Ovary (tissue), 9 donors: ENCODE measurements around the gene CTBP2. TPM values are rescaled to one million over a fixed set of nuclear protein-coding genes. Genes with fewer than 3 reads are reported as not detected.
A peak's percentile ranks its signal among the peaks of the same experiment; 100 is the strongest.

ENCODE experiments used
- DNase-seq, 5 donors: peaks; one replicate each; pipeline ENCODE4 v3.0.0-alpha.2; 2019 to 2020
- H3K27ac ChIP-seq, 2 donors: fragments of 200-600 bp; one replicate each; pipeline versions ENCODE4 v1.5.1 to v1.8.0; 2019 to 2022
- H3K27me3 ChIP-seq: fragments of 200-600 bp; one replicate; pipeline ENCODE4 v1.8.0; 2022
- H3K36me3 ChIP-seq: fragments of 200-600 bp; sonication (generic); one replicate; pipeline ENCODE4 v1.5.1; 2019
- H3K4me1 ChIP-seq: one replicate; pipeline ENCODE4 v1.8.1; 2013; ENCODE audit warnings: mild to moderate bottlenecking, moderate library complexity; ENCODE audit not compliant: insufficient read depth
- H3K4me3 ChIP-seq: fragments of 200-600 bp; sonication (generic); one replicate; pipeline ENCODE4 v1.5.1; 2017
- H3K9me3 ChIP-seq, 2 donors: fragments of 200-600 bp in 1 of 2; sonication (generic) in 1 of 2; one replicate each; pipeline versions ENCODE4 v1.5.1 to v1.8.1; 2013 to 2019; ENCODE audit warnings: mild to moderate bottlenecking in 1 of 2, moderate library complexity in 1 of 2
- CTCF ChIP-seq, 3 donors: fragments of 450-650 bp in 2 of 3; fragments of 200-600 bp in 1 of 3; IDR thresholded peaks; one replicate each; pipeline versions ENCODE4 v1.5.1 to v1.8.0; 2016 to 2022; ENCODE audit warnings: antibody characterized with exemption in 3 of 3, mild to moderate bottlenecking in 1 of 3
- EP300 ChIP-seq: sonication (generic); formaldehyde crosslinking; IDR thresholded peaks from one replicate; pipeline ENCODE4 v1.6.1; 2017; ENCODE audit warnings: antibody characterized with exemption
- POLR2A ChIP-seq: fragments of 450-650 bp; IDR thresholded peaks from one replicate; pipeline ENCODE4 v1.6.1; 2017; ENCODE audit warnings: antibody characterized with exemption, mild to moderate bottlenecking, moderate library complexity
- WGBS, 3 donors: extraction: QIAGEN DNeasy Blood & Tissue Kit in 1 of 3; methylation state at CpG; one replicate each; pipeline versions ENCODE4 v1.1.5 to v1.1.7; 2013 to 2017; 5-methylcytosine and 5-hydroxymethylcytosine counted together
- intact Hi-C, 4 donors: fragments of 100-400 bp; cut with DNase I; formaldehyde crosslinking; loops; one replicate each; pipeline versions ENCODE4 v1.11.0 to v1.15.1; 2022 to 2023
- polyA plus RNA-seq, 2 donors: library from polyadenylated mRNA; stranded (reverse); fragments of 200-250 nt in 1 of 2; fragments of 350-450 nt in 1 of 2; fragmentation: Illumina TruSeq in 1 of 2; extraction: RNeasy Lipid Tissue Mini Kit (QIAGEN cat#74804) in 1 of 2; gene quantifications; one replicate each; pipeline ENCODE4 v1.2.3, GENCODE V29; 2013 to 2014
- total RNA-seq, 7 donors: library from RNA; depleted of rRNA in 2 of 7; stranded (reverse); fragments of >200 nt in 2 of 7; fragmentation: NEBNext Ultra II Directional in 3 of 7; extraction: Animal tissue kit (Norgen Biotek cat#: 25700) in 3 of 7; gene quantifications; one replicate each; pipeline versions ENCODE4 v1.1.0 to v1.2.4, GENCODE V29; 2016 to 2023
- donor health status: DM: no; HTN: no; CAD: no; lungs with moderate emphysema.
- donor health status: DM: no; HTN: no; CAD: no.
- donor health status: Bipolar disorder and iron deficiency.
- donor health status: DM: yes; HTN: yes; CAD: no.
- donor health status: DM: no; HTN: no; CAD: no.
- donor health status: DM: yes; HTN: yes; CAD: no.

CTBP2 gene
- total and polyA plus RNA-seq, 9 donors = 25.3 to 107 (median 69.5) TPM

DNA sequence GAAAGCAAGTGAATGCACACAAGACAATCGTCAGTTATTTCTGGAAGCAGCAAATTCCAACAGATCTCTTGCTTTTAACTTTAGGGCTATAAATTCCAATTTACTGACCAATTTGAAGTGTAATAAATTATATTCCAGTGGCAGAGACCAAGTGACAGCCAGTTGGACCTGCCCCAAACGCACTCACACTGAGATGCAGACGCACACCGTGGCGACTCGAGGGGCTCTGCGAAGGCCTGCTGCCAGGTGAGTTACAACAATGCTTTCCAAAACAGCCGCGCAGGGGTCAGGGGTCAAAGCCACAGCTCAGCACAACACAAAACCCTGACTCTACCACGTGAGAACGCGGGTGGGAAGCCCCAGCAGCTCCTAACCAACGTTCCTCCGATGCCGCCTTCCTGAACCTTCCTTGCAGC is 121.0 kb downstream of the CTBP2 start:
- peaks cover 38% of the 10 kb centered on the region for H3K4me1 ChIP-seq
- peak in 3 of 5 donors; percentile 48 to 68 (median 57) for DNase-seq

DNA sequence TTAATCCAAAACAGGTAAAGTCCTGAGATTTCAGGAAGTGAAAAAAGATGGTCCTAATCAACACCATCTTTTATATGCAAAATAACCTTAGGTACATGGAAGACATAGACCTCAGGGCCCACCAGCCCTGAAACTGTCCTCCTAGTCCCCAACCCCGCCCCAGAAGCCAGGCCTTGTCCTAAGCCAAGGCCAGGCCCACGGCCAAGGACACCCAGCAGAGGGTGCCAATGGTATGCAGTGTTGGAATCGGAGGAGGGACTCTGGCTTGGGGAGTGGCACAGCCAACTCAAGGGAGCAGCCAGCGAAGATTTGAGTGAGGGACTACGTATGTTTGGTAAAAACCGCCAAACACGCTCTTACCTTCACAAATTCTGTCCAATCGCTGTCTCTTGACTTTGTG is 121.7 kb downstream of the CTBP2 start:
- H3K27ac ChIP-seq = no peak overlapping the region
- WGBS, 3 donors = 75 to 83% (median 78%) methylated on average over 8 of the region's 8 CpGs
- peaks cover 32% of the 10 kb centered on the region for H3K4me1 ChIP-seq
- H3K4me3 ChIP-seq = no peak overlapping the region
- no peaks in the 10 kb centered on the region for H3K36me3 ChIP-seq
- no peaks in the 10 kb centered on the region for H3K9me3 ChIP-seq
- peak in 2 of 5 donors; percentile 39 to 50 for DNase-seq
- intact Hi-C loops = no loop called here
- TF ChIP-seq EP300 (no peak), POLR2A (no peak), CTCF (IDR thresholded peaks at IDR 0.05) (no peak)
- H3K27me3 ChIP-seq = no peaks in the 10 kb centered on the region

More for the DNA sequence above, 121.0 kb downstream of the CTBP2 start:
- Histone ChIP-seq H3K36me3 (no peaks in the 10 kb centered on the region), H3K27ac (no peak overlapping the region), H3K9me3 (no peaks in the 10 kb centered on the region), H3K27me3 (no peaks in the 10 kb centered on the region), H3K4me3 (no peak overlapping the region)
- 24 to 43% (median 41%) methylated on average over 15 of the region's 15 CpGs for WGBS, 3 donors
- TF ChIP-seq EP300 (no peak), POLR2A (no peak), CTCF (IDR thresholded peaks at IDR 0.05) (no peak)
- intact Hi-C loops = no loop called here

DNA sequence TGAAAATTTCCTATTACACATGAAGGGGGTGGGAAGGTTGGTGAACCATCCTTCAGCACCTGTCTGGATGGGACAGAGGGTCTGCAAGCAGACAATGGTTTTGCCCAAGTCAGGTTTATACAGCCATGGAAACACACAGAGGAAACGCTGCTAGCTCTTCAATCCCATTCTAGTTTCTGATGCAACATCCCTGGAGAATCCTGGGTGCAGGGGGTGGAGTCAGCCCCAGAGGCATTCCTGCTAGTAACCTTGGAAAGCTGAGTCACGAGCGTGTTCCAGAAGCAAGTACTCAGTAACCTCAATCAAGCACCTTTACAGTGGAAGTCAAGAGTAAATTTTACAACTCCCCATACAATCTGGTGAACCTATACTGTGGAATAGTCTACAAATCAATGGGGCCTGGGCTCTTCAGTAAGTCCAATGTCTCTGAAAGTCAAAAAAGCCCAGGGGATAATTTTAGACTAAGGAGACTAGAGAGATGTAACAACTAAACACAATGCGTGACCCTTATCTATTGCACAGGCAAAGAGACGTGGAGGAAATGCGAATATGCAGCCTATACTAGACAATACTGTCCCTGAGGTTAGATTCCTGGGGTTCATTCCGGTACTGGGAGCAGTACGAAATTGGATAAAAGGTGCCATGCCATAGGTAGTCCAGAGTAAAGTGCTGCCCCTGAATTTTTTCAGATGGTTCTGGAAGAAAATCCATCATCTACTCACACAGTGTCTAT is 123.1 kb downstream of the CTBP2 start:
- Histone ChIP-seq H3K9me3 (no peaks in the 10 kb centered on the region), H3K27ac (no peak overlapping the region), H3K4me3 (no peak overlapping the region), H3K36me3 (no peaks in the 10 kb centered on the region), H3K27me3 (no peaks in the 10 kb centered on the region), H3K4me1 (peaks cover 24% of the 10 kb centered on the region)
- peak in 3 of 5 donors; percentile 57 to 70 (median 59) for DNase-seq
- WGBS, 3 donors = 52 to 69% (median 62%) methylated on average over 8 of the region's 8 CpGs
- TF ChIP-seq CTCF (IDR thresholded peaks at IDR 0.05) (no peak), EP300 (no peak), POLR2A (no peak)
- intact Hi-C loops = no loop called here

DNA sequence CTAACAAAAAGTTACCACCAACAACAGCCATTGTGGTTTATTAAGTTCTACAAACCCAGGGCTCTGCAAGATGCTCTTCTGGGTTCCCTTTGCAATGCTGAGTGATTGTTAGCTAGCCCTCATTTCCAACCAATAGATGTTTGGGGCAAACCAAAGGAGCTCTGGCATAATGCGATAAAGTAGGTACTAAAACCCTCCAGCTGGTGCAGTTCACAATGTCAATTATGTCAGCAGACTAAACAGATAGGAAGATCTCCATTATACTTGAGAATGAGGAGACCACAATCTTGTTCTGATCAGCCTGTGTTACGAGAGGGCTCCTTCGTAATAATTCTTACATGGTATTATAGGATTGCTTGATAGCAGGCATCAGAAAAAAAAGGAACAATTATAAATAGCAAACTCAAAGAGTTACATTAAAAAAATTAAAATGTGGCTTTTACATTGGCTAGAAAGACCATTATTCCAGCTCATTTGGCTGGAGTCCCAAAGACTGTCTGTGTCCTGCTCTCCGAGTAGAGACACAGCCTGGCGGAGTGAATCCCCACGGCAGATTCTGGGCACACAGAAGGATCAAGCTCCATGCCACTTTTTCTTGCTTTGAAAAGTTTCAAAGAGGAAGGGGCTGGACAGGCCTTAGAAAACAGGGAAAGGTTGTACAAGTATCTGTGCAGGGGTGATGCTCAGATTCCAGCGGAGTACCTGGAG is 124.6 kb downstream of the CTBP2 start:
- Histone ChIP-seq H3K27me3 (no peaks in the 10 kb centered on the region), H3K27ac (no peak overlapping the region), H3K9me3 (no peaks in the 10 kb centered on the region), H3K4me1 (peaks cover 19% of the 10 kb centered on the region), H3K36me3 (no peaks in the 10 kb centered on the region), H3K4me3 (no peak overlapping the region)
- TF ChIP-seq CTCF (IDR thresholded peaks at IDR 0.05) = no peak
- no peak for TF ChIP-seq EP300
- no peak for TF ChIP-seq POLR2A
- peak in 1 of 5 donors; percentile 28 for DNase-seq
- intact Hi-C loops = no loop called here
- 69 to 74% (median 72%) methylated on average over 7 of the region's 7 CpGs for WGBS, 3 donors
